Neural cell (in vitro differentiated cells): ENCODE measurements around the gene SLC37A1. TPM values are rescaled to one million over a fixed set of nuclear protein-coding genes. Genes with fewer than 3 reads are reported as not detected.

ENCODE experiments used
- H2AFZ ChIP-seq: fragments of 200-600, 300-800 bp; sonication (generic), shearing (Covaris generic); 2 replicates; pipeline ENCODE4 v1.6.0; 2014; ENCODE audit warnings: low read depth, mild to moderate bottlenecking, antibody characterized with exemption, low read length, moderate library complexity
- H3F3A ChIP-seq: fragments of 200-600 bp; shearing (Covaris generic); 2 replicates; pipeline ENCODE4 v1.6.1; 2016; ENCODE audit warnings: mild to moderate bottlenecking, moderate library complexity, mixed read lengths, antibody characterized with exemption, low read length; ENCODE audit not compliant: insufficient read depth, poor library complexity, severe bottlenecking
- H3K27ac ChIP-seq: fragments of 200-600, 300-800 bp; sonication (generic), shearing (Covaris generic); 2 replicates; pipeline ENCODE4 v1.5.1; 2014; ENCODE audit warnings: mild to moderate bottlenecking, low read length, moderate library complexity
- H3K27me3 ChIP-seq: fragments of 300-800, 200-600 bp; sonication (generic), shearing (Covaris generic); 2 replicates; pipeline ENCODE4 v1.6.0; 2014; ENCODE audit warnings: mild to moderate bottlenecking, low read depth, low read length, moderate library complexity; ENCODE audit not compliant: insufficient read depth
- H3K36me3 ChIP-seq: fragments of 300-800, 200-600 bp; sonication (generic), shearing (Covaris generic); 2 replicates; pipeline ENCODE4 v1.5.1; 2014; ENCODE audit warnings: mild to moderate bottlenecking, antibody characterized with exemption, low read length, moderate library complexity; ENCODE audit not compliant: insufficient read depth
- H3K4me2 ChIP-seq: fragments of 300-800, 200-600 bp; sonication (generic), shearing (Covaris generic); 2 replicates; pipeline ENCODE4 v1.6.0; 2014; ENCODE audit warnings: mild to moderate bottlenecking, low read length
- H3K4me3 ChIP-seq: fragments of 300-800, 200-600 bp; sonication (generic), shearing (Covaris generic); 2 replicates; pipeline ENCODE4 v1.5.1; 2014; ENCODE audit warnings: mild to moderate bottlenecking, low read length, moderate library complexity
- H3K79me2 ChIP-seq: fragments of 200-600 bp; shearing (Covaris generic); replicated peaks from 2 replicates; pipeline ENCODE4 v1.6.0; 2014; ENCODE audit warnings: mild to moderate bottlenecking, low read length, moderate library complexity; ENCODE audit not compliant: insufficient read depth
- H3K9ac ChIP-seq: fragments of 300-800, 200-600 bp; sonication (generic), shearing (Covaris generic); 2 replicates; pipeline ENCODE4 v1.6.1; 2016; ENCODE audit warnings: mild to moderate bottlenecking, low read length, mixed read lengths
- H3K9me2 ChIP-seq: fragments of 200-600 bp; shearing (Covaris generic); 2 replicates; pipeline ENCODE4 v1.6.1; 2016; ENCODE audit warnings: mild to moderate bottlenecking, low read length, mixed read lengths; ENCODE audit not compliant: insufficient read depth
- H3K9me3 ChIP-seq: fragments of 200-600, 300-800 bp; sonication (generic), shearing (Covaris generic); 2 replicates; pipeline ENCODE4 v1.6.1; 2016; ENCODE audit warnings: mild to moderate bottlenecking, mixed run types, low read length, moderate library complexity, mixed read lengths
- H4K20me1 ChIP-seq: fragments of 200-600 bp; shearing (Covaris generic); 2 replicates; pipeline ENCODE4 v1.6.1; 2016; ENCODE audit warnings: mild to moderate bottlenecking, mixed run types; ENCODE audit not compliant: insufficient read depth
- EP300 ChIP-seq: fragments of 450-650 bp; conservative IDR thresholded peaks from 2 replicates; pipeline ENCODE4 v1.6.1; 2014; ENCODE audit warnings: antibody characterized with exemption, mild to moderate bottlenecking, moderate library complexity; ENCODE audit not compliant: poor library complexity, severe bottlenecking
- EZH2 ChIP-seq: fragments of 200-600, 300-800 bp; shearing (Covaris generic), sonication (generic); IDR thresholded peaks from 2 replicates; pipeline ENCODE4 v1.6.1; 2014; ENCODE audit warnings: antibody characterized with exemption, low read length, borderline replicate concordance, mild to moderate bottlenecking; ENCODE audit not compliant: insufficient read depth, poor library complexity, severe bottlenecking
- MXI1 ChIP-seq: fragments of 450-650 bp; conservative IDR thresholded peaks from 2 replicates; pipeline ENCODE4 v1.6.1; 2014; ENCODE audit warnings: antibody characterized with exemption, mild to moderate bottlenecking; ENCODE audit not compliant: poor library complexity, severe bottlenecking
- POLR2AphosphoS5 ChIP-seq: IDR thresholded peaks from 2 replicates; pipeline ENCODE4 v1.6.1; 2012
- RAD21 ChIP-seq: fragments of 450-650 bp; conservative IDR thresholded peaks from 2 replicates; pipeline ENCODE4 v1.6.1; 2014; ENCODE audit warnings: antibody characterized with exemption, mild to moderate bottlenecking, moderate library complexity
- SMC3 ChIP-seq: fragments of 450-650 bp; conservative IDR thresholded peaks from 2 replicates; pipeline ENCODE4 v1.6.1; 2014; ENCODE audit warnings: antibody characterized with exemption, mild to moderate bottlenecking, moderate library complexity; ENCODE audit not compliant: poor library complexity
- TAF1 ChIP-seq: IDR thresholded peaks from 2 replicates; pipeline ENCODE4 v1.6.1; 2012; ENCODE audit warnings: low read depth
- polyA plus RNA-seq: library from polyadenylated mRNA; depleted of rRNA; stranded (reverse); fragments of >200 nt; gene quantifications from 2 replicates; pipeline ENCODE4 v1.2.3, GENCODE V29; 2014
- TF ChIP-seq, protein P1 (sequence below): fragments of 450-650 bp; IDR thresholded peaks from 2 replicates; pipeline ENCODE4 v1.5.1; 2014; ENCODE audit warnings: antibody characterized with exemption, mild to moderate bottlenecking, moderate library complexity; ENCODE audit not compliant: poor library complexity, severe bottlenecking
- TF ChIP-seq, protein P2 (sequence below): IDR thresholded peaks from 2 replicates; pipeline ENCODE4 v1.6.1; 2012; ENCODE audit warnings: borderline replicate concordance

The SLC37A1 gene
- polyA plus RNA-seq, 1 donor from 2014 or later, result 60.7 TPM

GRCh38 chr21:42530167-42530518, 16.5 kb downstream of the SLC37A1 start:
- no peak overlapping the region for H3K27ac ChIP-seq
- H3F3A ChIP-seq, result no peaks in the 10 kb centered on the region
- H3K4me3 ChIP-seq, result no peak overlapping the region
- no peak for TF ChIP-seq RAD21
- H4K20me1 ChIP-seq, result no peaks in the 10 kb centered on the region
- no peaks in the 10 kb centered on the region for H3K27me3 ChIP-seq
- no peak overlapping the region for H3K9ac ChIP-seq
- H3K79me2 ChIP-seq, result peaks cover 10% of the 10 kb centered on the region
- no peaks in the 10 kb centered on the region for H3K36me3 ChIP-seq
- no peak overlapping the region for H3K4me2 ChIP-seq
- no peaks in the 10 kb centered on the region for H3K9me2 ChIP-seq
- no peak overlapping the region for H2AFZ ChIP-seq
- no peaks in the 10 kb centered on the region for H3K9me3 ChIP-seq

GRCh38 chr21:42531771-42532170, 18.1 kb downstream of the SLC37A1 start:
- H3K9me3 ChIP-seq, result no peaks in the 10 kb centered on the region
- H4K20me1 ChIP-seq, result no peaks in the 10 kb centered on the region
- no peaks in the 10 kb centered on the region for H3K36me3 ChIP-seq
- H3K27me3 ChIP-seq, result no peaks in the 10 kb centered on the region
- no peak overlapping the region for H2AFZ ChIP-seq
- H3K79me2 ChIP-seq, result peaks cover 3% of the 10 kb centered on the region
- H3K4me3 ChIP-seq, result no peak overlapping the region
- no peak overlapping the region for H3K4me2 ChIP-seq
- H3K9ac ChIP-seq, result no peak overlapping the region
- TF ChIP-seq, protein P1, sequence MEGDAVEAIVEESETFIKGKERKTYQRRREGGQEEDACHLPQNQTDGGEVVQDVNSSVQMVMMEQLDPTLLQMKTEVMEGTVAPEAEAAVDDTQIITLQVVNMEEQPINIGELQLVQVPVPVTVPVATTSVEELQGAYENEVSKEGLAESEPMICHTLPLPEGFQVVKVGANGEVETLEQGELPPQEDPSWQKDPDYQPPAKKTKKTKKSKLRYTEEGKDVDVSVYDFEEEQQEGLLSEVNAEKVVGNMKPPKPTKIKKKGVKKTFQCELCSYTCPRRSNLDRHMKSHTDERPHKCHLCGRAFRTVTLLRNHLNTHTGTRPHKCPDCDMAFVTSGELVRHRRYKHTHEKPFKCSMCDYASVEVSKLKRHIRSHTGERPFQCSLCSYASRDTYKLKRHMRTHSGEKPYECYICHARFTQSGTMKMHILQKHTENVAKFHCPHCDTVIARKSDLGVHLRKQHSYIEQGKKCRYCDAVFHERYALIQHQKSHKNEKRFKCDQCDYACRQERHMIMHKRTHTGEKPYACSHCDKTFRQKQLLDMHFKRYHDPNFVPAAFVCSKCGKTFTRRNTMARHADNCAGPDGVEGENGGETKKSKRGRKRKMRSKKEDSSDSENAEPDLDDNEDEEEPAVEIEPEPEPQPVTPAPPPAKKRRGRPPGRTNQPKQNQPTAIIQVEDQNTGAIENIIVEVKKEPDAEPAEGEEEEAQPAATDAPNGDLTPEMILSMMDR, result no peak
- TF ChIP-seq MXI1 (no peak), RAD21 (no peak), SMC3 (no peak), POLR2AphosphoS5 (no peak), EP300 (no peak), EZH2 (no peak), TAF1 (no peak)
- TF ChIP-seq, protein P2, sequence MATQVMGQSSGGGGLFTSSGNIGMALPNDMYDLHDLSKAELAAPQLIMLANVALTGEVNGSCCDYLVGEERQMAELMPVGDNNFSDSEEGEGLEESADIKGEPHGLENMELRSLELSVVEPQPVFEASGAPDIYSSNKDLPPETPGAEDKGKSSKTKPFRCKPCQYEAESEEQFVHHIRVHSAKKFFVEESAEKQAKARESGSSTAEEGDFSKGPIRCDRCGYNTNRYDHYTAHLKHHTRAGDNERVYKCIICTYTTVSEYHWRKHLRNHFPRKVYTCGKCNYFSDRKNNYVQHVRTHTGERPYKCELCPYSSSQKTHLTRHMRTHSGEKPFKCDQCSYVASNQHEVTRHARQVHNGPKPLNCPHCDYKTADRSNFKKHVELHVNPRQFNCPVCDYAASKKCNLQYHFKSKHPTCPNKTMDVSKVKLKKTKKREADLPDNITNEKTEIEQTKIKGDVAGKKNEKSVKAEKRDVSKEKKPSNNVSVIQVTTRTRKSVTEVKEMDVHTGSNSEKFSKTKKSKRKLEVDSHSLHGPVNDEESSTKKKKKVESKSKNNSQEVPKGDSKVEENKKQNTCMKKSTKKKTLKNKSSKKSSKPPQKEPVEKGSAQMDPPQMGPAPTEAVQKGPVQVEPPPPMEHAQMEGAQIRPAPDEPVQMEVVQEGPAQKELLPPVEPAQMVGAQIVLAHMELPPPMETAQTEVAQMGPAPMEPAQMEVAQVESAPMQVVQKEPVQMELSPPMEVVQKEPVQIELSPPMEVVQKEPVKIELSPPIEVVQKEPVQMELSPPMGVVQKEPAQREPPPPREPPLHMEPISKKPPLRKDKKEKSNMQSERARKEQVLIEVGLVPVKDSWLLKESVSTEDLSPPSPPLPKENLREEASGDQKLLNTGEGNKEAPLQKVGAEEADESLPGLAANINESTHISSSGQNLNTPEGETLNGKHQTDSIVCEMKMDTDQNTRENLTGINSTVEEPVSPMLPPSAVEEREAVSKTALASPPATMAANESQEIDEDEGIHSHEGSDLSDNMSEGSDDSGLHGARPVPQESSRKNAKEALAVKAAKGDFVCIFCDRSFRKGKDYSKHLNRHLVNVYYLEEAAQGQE, result no peak
- no peaks in the 10 kb centered on the region for H3K9me2 ChIP-seq
- no peaks in the 10 kb centered on the region for H3F3A ChIP-seq
- H3K27ac ChIP-seq, result no peak overlapping the region
